SH-SY5Y (cell line): ENCODE measurements around the gene CYP2E1.

Source experiments
- GATA2 ChIP-seq: IDR thresholded peaks from 2 replicates; pipeline ENCODE4 v1.6.1; 2011; ENCODE audit warnings: mild to moderate bottlenecking, low read depth, low read length
- GATA3 ChIP-seq: IDR thresholded peaks from 2 replicates; pipeline ENCODE4 v1.6.1; 2011; ENCODE audit warnings: low read depth, mild to moderate bottlenecking, low read length, moderate library complexity

DNA sequence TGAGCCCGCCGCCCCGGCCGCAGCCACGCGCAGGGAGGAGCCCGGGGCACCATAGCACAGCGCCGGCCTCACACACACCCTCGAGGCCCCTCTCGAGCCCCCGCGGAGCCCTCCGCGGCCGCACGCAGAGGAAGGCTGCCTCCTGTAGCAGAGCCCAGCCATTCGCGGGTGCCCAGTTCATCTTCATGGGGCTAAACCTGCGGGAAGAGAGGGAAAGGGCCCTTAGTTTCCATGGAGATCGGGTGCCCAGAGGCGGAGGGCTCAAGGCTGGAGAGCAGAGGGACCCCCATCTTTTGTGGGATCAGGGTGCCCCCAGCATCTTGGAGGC lies 41.1 kb downstream of the CYP2E1 start:
- TF ChIP-seq GATA2 (no peak), GATA3 (no peak)
